ENCODE measurements around the gene RPL7L1. TPM values are rescaled to one million over a fixed set of nuclear protein-coding genes. Genes with fewer than 3 reads are reported as not detected.
"Not testable (repeated sequence)": the region's sequence is repeated elsewhere in the genome, so short reads cannot be mapped to it uniquely, and the experiment has no call there.

RPL7L1 gene
- total RNA-seq, 2 experiments from 2014 or later, result 74.1 to 77.9 TPM

DNA sequence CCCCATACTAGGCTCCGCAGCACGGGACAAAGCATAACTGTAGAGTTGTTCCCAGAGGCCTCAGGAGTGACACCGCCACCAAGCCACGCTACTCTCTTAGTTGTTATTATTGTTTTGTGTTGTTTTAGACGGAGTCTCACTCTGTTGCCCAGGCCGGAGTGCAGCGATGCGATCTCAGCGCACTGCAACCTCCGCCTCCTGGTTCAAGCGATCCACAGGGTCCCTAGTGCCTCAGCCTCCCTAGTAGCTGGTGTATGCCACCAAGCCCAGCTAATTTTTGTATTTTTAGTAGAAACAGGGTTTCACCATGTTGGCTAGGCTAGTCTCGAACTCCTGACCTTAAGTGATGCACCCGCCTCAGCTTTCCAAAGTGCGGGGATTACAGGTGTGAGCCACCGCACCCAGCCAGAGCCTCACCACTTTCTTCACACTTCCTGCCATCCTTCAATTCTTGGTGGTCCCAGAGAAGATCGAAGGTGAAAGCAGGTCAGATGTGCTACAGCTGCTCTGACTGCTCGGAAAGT is 11.8 kb downstream of the RPL7L1 start:
- Mint-ChIP-seq H3K27ac (peak overlapping the region; percentile 98), H3K9me3 (ENCODE audit: insufficient read depth) (no peaks in the 10 kb centered on the region), H3K27me3 (ENCODE audit: low read depth) (no peaks in the 10 kb centered on the region), H3K4me3 (peak overlapping the region; percentile 94), H3K4me1 (ENCODE audit: low read depth) (peaks cover 27% of the 10 kb centered on the region), H3K36me3 (ENCODE audit: low read depth) (peaks cover 28% of the 10 kb centered on the region)
- DNase-seq, result no peak
- ChIA-PET POLR2A (interaction anchor here (0.5 to 4.4 kb wide), 11 partner anchors 8 to 252 kb away, joined by 3 to 33 read pairs (median 4); partner anchors contain the start of genes CNPY3, RPL7L1 and TBCC), CTCF (interaction anchor here (0.8 to 2.7 kb wide), 4 partner anchors 10 to 37 kb away, joined by 3 to 12 read pairs (median 8); partner anchors contain the start of gene RPL7L1)
- no peak for ATAC-seq

DNA sequence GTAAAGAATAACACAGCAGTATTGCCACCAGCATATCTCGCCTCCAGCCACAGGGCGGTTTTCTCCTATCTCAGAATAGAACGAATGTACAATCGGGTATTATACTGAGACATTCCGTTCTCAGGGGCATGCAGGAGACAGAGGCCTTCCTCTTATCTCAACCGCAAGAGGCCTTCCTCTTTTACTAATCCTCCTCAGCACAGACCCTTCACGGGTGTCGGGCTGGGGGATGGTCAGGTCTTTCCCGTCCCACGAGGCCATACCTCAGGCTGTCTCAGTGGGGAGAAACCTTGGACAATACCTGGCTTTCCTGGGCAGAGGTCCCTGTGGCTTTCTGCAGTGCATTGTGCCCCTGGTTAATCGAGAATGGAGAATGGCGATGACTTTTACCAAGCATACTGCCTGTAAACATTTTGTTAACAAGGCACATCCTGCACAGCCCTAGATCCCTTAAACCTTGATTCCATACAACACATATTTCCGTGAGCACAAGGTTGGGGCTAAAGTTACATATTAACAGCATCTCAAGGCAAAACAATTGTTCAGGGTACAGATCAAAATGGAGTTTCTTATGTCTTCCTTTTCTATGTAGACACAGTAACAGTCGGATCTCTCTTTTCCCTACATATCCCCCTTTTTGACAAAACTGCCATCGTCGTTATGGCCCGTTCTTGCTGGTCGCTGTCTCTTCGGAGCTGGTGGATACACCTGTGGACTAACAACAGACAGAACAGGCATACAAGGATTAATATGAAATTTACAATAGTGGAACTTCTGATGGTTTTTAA is 14.8 kb downstream of the RPL7L1 start:
- ATAC-seq; H3K27me3 Mint-ChIP-seq (ENCODE audit: low read depth); H3K27ac Mint-ChIP-seq; H3K4me3 Mint-ChIP-seq; H3K9me3 Mint-ChIP-seq (ENCODE audit: insufficient read depth); DNase-seq: not testable (repeated sequence)
- Mint-ChIP-seq H3K36me3 (ENCODE audit: low read depth) (peaks cover 10% of the 10 kb centered on the region), H3K4me1 (ENCODE audit: low read depth) (peaks cover 23% of the 10 kb centered on the region)
- POLR2A ChIA-PET, result interaction anchor here (0.6 kb wide), 1 partner anchor 11 kb away, joined by 3 read pairs; no protein-coding TSS in a partner anchor
- CTCF ChIA-PET, result interaction anchor here (0.6 to 3.2 kb wide), 3 partner anchors 232 to 1064 kb away, joined by 3 to 12 read pairs (median 9); no protein-coding TSS in a partner anchor

- H3K27me3 Mint-ChIP-seq (ENCODE audit: low read depth), result no peaks in the 10 kb centered on the region
- ChIA-PET POLR2A (no interaction called here), CTCF (interaction anchor here (1.2 to 3.2 kb wide), 4 partner anchors 170 to 349 kb away, joined by 4 to 12 read pairs (median 8); no protein-coding TSS in a partner anchor)
- ATAC-seq, result no peak
- H3K4me1 Mint-ChIP-seq (ENCODE audit: low read depth), result peaks cover 11% of the 10 kb centered on the region
- H3K36me3 Mint-ChIP-seq (ENCODE audit: low read depth), result no peaks in the 10 kb centered on the region
- H3K4me3 Mint-ChIP-seq, result no peak overlapping the region
- H3K9me3 Mint-ChIP-seq (ENCODE audit: insufficient read depth), result no peaks in the 10 kb centered on the region
- no peak for DNase-seq
- no peak overlapping the region for H3K27ac Mint-ChIP-seq
Observed at GRCh38 chr6:42896178-42896719, 16.8 kb downstream of the RPL7L1 start.

DNA sequence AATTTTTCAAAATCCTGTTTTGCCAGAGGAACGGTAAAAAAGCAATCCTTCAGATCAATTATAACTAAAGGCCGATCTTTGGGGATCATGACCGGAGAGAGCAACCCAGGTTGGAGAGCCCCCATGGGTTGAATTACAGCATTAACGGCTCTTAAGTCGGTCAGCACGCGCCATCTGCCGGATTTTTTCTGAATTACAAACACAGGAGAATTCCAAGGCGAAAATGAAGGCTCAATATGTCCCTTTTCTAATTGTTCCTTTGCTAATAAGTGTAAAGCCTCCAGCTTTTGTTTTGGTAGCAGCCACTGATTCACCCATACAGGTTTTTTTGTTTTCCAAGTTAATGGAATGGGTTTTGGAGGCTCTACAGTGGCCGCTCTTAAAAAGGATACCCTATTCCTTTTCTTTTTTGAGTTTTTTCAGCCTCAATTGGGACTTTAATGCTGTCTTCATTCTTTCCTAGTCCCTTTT is 19.5 kb downstream of the RPL7L1 start:
- CTCF ChIA-PET, result interaction anchor here (0.7 to 4.0 kb wide), 10 partner anchors 16 to 245 kb away, joined by 3 to 17 read pairs (median 4); partner anchors contain the start of gene RPL7L1
- Mint-ChIP-seq H3K27ac (no peak overlapping the region), H3K27me3 (ENCODE audit: low read depth) (no peaks in the 10 kb centered on the region), H3K9me3 (ENCODE audit: insufficient read depth) (no peaks in the 10 kb centered on the region), H3K36me3 (ENCODE audit: low read depth) (no peaks in the 10 kb centered on the region), H3K4me3 (no peak overlapping the region), H3K4me1 (ENCODE audit: low read depth) (peaks cover 17% of the 10 kb centered on the region)
- ATAC-seq (no peak), DNase-seq (peak; percentile 84)
- POLR2A ChIA-PET, result no interaction called here

GRCh38 chr6:42899871-42900270 is 20.5 kb downstream of the RPL7L1 start:
- DNase-seq, result no peak
- Mint-ChIP-seq H3K9me3 (ENCODE audit: insufficient read depth) (no peaks in the 10 kb centered on the region), H3K27ac (no peak overlapping the region), H3K4me1 (ENCODE audit: low read depth) (peaks cover 17% of the 10 kb centered on the region), H3K27me3 (ENCODE audit: low read depth) (no peaks in the 10 kb centered on the region), H3K36me3 (ENCODE audit: low read depth) (no peaks in the 10 kb centered on the region), H3K4me3 (no peak overlapping the region)
- ChIA-PET CTCF (interaction anchor here (1.2 to 4.0 kb wide), 8 partner anchors 10 to 606 kb away, joined by 3 to 48 read pairs (median 11); partner anchors contain the start of genes CNPY3 and TBCC), POLR2A (no interaction called here)
- no peak for ATAC-seq

DNA sequence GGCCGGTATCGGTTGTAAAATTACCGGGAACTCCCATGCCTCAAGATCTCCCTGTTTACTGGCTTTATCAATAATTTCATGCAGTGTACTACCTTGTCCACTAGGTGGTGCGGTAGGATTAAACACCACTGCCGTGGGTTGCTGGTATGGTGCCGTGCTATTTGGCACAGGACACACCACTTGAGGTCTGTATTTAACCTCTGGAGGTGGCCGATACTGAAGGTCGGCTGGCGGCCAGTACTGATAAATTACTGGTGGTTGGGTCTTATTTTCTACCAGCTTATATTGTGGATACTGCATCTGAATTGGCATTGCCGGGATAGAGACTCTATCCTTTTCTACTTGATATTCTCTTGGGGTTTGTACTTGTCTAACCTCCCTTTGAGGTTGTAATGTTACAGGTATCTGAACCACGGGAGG is 22.1 kb downstream of the RPL7L1 start:
- peak; percentile 84 for DNase-seq
- peaks cover 17% of the 10 kb centered on the region for H3K4me1 Mint-ChIP-seq (ENCODE audit: low read depth)
- peak overlapping the region; percentile 7 for H3K27ac Mint-ChIP-seq
- no peaks in the 10 kb centered on the region for H3K27me3 Mint-ChIP-seq (ENCODE audit: low read depth)
- POLR2A ChIA-PET, result interaction anchor here (0.9 kb wide), 1 partner anchor 242 kb away, joined by 3 read pairs; no protein-coding TSS in a partner anchor
- H3K4me3 Mint-ChIP-seq, result no peak overlapping the region
- H3K36me3 Mint-ChIP-seq (ENCODE audit: low read depth), result no peaks in the 10 kb centered on the region
- CTCF ChIA-PET, result interaction anchor here (0.6 to 4.0 kb wide), 21 partner anchors 8 to 273 kb away, joined by 3 to 48 read pairs (median 4); partner anchors contain the start of genes CNPY3, PEX6, PPP2R5D and PTCRA
- ATAC-seq, result peak; percentile 98
- H3K9me3 Mint-ChIP-seq (ENCODE audit: insufficient read depth), result no peaks in the 10 kb centered on the region

DNA sequence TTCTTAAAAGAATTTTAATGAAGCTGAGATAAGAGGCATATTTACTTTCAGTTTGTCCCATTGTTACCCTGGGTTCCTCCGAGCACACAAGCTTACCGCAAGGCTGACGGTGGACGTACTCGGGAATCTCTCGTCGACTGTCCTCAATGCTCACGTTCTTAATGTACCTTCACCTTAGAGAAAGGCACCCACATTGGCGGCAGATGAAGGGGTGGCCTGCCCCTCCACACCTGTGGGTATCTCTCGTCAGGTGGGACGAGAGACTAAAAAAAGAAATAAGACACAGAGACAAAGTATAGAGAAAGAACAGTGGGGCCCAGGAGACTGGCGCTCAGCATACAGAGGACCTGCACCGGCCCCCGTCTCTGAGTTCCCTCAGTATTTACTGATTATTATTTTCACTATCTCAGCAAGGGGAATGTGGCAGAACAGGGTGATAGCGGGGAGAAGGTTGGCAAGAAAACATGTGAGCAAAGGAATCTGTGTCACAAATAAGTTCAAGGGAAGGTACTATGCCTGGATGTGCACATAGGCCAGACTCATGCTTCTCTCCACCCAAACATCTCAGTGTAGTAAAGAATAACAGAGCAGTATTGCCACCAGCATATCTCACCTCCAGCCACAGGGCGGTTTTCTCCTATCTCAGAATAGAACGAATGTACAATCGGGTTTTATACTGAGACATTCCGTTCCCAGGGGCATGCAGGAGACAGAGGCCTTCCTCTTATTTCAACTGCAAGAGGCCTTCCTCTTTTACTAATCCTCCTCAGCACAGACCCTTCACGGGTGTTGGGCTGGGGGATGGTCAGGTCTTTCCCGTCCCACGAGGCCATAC is 23.2 kb downstream of the RPL7L1 start:
- Mint-ChIP-seq H3K4me3 (peak overlapping the region; percentile 44), H3K27ac (peak overlapping the region; percentile 27), H3K4me1 (ENCODE audit: low read depth) (peaks cover 17% of the 10 kb centered on the region)
- H3K36me3 Mint-ChIP-seq (ENCODE audit: low read depth); DNase-seq; H3K9me3 Mint-ChIP-seq (ENCODE audit: insufficient read depth); POLR2A ChIA-PET; ATAC-seq; H3K27me3 Mint-ChIP-seq (ENCODE audit: low read depth): not testable (repeated sequence)
- CTCF ChIA-PET, result interaction anchor here (0.9 to 4.0 kb wide), 10 partner anchors 7 to 271 kb away, joined by 3 to 48 read pairs (median 10); partner anchors contain the start of genes CNPY3, PPP2R5D, PTCRA and RRP36

DNA sequence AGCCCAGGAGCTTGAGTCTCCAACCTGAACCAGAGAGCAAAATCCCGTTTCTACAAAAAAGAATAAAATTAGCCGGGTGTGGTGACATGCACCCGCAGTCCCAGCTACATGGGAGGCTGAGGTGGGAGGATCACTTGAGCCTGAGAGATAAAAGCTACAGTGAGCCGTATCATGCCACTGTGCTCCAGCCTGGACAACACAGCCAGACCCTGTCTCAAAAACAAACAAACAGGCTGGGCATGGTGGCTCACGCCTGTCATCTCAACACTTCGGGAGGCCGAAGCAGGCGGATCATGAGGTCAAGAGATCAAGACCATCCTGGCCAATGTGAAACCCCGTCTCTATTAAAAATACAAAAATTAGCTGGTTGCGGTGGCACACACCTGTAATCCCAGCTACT is 25.1 kb downstream of the RPL7L1 start:
- ChIA-PET POLR2A (interaction anchor here (0.6 kb wide), 1 partner anchor 150 kb away, joined by 3 read pairs; no protein-coding TSS in a partner anchor), CTCF (interaction anchor here (1.0 to 1.3 kb wide), 2 partner anchors 238 to 239 kb away, joined by 3 to 4 read pairs; no protein-coding TSS in a partner anchor)
- no peak overlapping the region for H3K27ac Mint-ChIP-seq
- no peaks in the 10 kb centered on the region for H3K27me3 Mint-ChIP-seq (ENCODE audit: low read depth)
- no peaks in the 10 kb centered on the region for H3K9me3 Mint-ChIP-seq (ENCODE audit: insufficient read depth)
- ATAC-seq (no peak), DNase-seq (no peak)
- H3K4me3 Mint-ChIP-seq, result no peak overlapping the region
- H3K4me1 Mint-ChIP-seq (ENCODE audit: low read depth), result peaks cover 14% of the 10 kb centered on the region
- H3K36me3 Mint-ChIP-seq (ENCODE audit: low read depth), result no peaks in the 10 kb centered on the region

DNA sequence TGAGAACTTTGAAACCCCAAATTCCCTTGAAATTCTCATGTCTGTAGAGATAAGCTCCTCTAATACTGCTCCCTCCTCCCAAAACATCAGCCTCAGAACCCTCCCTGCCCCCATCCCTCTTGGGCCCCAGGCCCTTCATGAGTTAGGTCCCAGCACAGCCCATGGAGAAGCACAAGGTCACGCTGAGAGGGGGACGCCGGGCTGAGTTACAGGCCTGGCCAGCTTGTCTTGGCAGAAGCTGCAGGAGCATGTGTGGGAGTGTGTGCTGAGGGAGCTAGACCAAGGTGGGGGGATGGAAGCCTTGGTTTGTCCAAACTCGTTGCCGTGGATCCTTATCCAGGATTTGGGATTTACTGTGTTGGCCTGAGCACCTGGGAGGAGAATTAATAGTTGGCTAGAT is 27.9 kb downstream of the RPL7L1 start:
- peaks cover 5% of the 10 kb centered on the region for H3K27me3 Mint-ChIP-seq (ENCODE audit: low read depth)
- H3K4me1 Mint-ChIP-seq (ENCODE audit: low read depth), result peaks cover 5% of the 10 kb centered on the region
- H3K9me3 Mint-ChIP-seq (ENCODE audit: insufficient read depth), result no peaks in the 10 kb centered on the region
- ATAC-seq (no peak), DNase-seq (no peak)
- no peak overlapping the region for H3K4me3 Mint-ChIP-seq
- POLR2A ChIA-PET, result no interaction called here
- no peaks in the 10 kb centered on the region for H3K36me3 Mint-ChIP-seq (ENCODE audit: low read depth)
- CTCF ChIA-PET, result interaction anchor here (2.2 kb wide), 1 partner anchor 237 kb away, joined by 8 read pairs; no protein-coding TSS in a partner anchor
- no peak overlapping the region for H3K27ac Mint-ChIP-seq

- H3K9me3 Mint-ChIP-seq (ENCODE audit: insufficient read depth), result no peaks in the 10 kb centered on the region
- ChIA-PET CTCF (interaction anchor here (1.6 to 3.4 kb wide), 2 partner anchors 9 to 248 kb away, joined by 5 to 14 read pairs; no protein-coding TSS in a partner anchor), POLR2A (no interaction called here)
- no peak for ATAC-seq
- DNase-seq, result no peak
- peaks cover 3% of the 10 kb centered on the region for H3K4me1 Mint-ChIP-seq (ENCODE audit: low read depth)
- H3K4me3 Mint-ChIP-seq, result no peak overlapping the region
- H3K36me3 Mint-ChIP-seq (ENCODE audit: low read depth), result no peaks in the 10 kb centered on the region
- H3K27ac Mint-ChIP-seq, result no peak overlapping the region
- H3K27me3 Mint-ChIP-seq (ENCODE audit: low read depth), result peaks cover 10% of the 10 kb centered on the region
Observed at GRCh38 chr6:42909835-42910234, 30.4 kb downstream of the RPL7L1 start.

Measured in activated CD8-positive, alpha-beta T cell treated with anti-CD3 and anti-CD28 coated beads, Interleukin-2, amount 10 ng/mL, durations not matched to agents 7 days and 5 days (primary cell).